Measurements from ENCODE around the gene EPS8L1.
A peak's percentile ranks its signal among the peaks of the same experiment; 100 is the strongest.
"Not testable (repeated sequence)": the region's sequence is repeated elsewhere in the genome, so short reads cannot be mapped to it uniquely, and the experiment has no call there.

The EPS8L1 gene

GRCh38 chr19:55075371-55075998 lies at the start of gene EPS8L1:
TSS of gene EPS8L1 (plus strand) at chr19:55075869. CDS start at chr19:55076445, 576 bp downstream.
- DNase-seq: no peak

DNA sequence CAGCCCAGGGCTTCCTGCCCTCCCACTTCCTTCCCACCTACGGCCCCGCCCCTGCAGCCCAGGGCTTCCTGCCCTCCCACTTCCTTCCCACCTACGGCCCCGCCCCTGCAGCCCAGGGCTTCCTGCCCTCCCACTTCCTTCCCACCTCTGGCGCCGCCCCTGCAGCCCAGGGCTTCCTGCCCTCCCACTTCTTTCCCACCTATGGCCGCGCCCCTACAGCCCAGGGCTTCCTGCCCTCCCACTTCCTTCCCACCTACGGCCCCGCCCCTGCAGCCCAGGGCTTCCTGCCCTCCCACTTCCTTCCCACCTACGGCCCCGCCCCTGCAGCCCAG lies 48.6 kb upstream of the EPS8L1 start:
- DNase-seq: not testable (repeated sequence)

DNA sequence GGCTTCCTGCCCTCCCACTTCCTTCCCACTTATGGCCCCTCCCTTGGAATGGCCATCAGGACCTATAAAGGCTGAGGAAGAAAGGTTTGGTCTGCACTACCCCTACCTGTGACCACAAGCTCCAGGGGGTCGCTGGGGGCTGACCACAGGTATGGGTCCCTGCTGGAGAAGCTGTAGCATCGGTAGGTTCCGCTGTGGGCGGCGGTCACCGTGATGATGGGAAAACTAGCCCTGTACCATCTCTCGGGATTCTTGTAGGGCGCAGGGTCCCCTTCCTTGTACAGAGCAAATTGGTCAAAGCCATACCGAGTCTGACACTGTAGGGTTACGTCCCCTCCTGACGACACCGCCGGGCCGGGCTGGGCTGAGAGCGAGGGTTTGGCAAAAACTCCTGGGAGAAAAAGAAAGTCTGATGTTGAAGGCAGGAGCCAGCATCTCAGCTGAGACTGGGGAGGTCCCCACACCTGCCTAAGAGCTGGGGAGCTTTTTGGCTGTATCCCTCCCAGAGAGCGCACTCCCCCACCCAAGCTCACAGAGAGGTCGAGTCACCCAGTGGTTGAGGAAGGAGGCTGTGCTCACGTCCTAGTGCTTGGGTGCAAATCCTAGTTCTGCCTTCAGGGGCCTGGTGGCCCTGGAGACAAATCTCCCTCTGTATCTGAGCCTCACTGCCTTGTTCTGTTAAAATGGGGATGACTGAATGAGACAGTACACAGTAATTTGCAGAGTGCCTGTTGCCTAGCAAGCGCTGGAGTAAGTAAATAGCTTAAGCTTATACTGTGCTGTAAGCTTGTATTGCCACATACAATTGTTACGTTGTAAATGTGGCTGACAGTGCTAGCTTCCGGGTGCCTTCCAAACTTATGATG lies 48.0 kb upstream of the EPS8L1 start:
- DNase-seq: no peak

GRCh38 chr19:55028757-55029156 lies 46.9 kb upstream of the EPS8L1 start:
- DNase-seq: no peak

DNA sequence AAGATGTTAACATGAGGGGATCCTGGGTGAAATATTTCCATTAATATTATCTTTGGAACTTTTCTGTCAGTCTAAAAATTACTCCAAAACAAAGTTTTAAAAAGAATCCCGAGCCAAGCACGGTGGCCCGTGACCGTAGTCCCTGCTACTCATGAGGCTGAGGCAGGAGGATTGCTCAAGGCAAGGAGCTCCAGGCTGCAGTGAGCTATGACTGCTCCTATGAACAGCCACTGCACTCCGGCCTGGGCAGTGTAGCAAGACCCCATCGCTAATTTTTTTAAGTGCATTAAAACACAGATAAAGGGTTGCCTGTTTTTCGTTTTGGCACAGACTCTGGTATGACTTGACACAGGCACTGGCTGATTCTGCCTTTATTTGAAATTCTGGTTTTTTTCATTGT lies 44.5 kb upstream of the EPS8L1 start:
- DNase-seq: no peak

DNA sequence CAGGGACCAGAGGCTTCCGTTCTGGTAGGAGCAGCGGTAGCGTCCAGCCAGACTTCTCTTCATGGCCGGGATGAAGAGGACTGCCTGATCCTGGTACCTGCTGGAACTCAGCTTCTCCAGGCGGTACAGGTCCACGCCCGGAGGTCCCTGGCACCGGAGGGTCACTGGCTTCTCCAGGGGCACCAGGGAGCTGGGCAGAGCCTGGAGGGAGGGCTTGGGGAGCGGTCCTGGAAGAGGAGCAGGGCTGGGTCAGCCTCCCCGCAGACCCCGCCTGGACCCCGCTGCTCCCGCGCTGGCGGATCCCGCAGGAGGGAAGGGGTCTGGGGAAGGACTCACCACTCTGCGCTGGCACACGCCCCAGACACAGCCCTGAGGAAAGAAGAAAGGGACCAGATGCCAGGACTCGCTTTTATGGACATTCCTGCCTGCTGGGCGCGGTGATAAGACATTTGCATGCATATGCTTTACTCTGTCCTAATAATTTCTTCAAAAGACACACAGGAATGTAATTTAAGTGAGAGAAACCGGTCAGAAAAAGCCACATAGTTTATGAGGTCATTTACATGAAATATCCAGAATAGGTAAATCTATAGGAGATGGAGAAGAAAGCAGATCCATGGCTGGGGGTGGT lies 43.4 kb upstream of the EPS8L1 start:
- DNase-seq: no peak

GRCh38 chr19:55032976-55033643 lies 42.6 kb upstream of the EPS8L1 start:
- not testable (repeated sequence) for DNase-seq

DNA sequence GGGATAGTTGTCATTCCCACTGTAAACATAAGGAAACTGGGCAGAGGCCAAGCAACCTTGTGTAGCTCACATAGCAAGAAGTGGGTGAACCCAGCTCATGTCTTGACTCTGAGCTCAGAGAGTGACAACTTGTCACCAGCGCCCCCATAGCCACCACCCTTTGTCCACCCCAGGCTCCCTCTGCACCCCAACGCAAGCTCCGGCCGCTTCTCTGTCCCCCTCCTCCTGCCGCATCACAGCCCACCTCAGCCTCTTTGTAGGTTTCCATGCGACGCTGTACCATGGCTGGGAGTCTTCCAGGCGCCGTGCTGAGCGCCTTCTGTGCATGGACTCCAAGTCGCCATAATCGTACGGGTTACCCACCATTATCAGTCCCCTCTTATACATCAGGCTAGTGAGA lies 40.9 kb upstream of the EPS8L1 start:
- DNase-seq: no peak

DNA sequence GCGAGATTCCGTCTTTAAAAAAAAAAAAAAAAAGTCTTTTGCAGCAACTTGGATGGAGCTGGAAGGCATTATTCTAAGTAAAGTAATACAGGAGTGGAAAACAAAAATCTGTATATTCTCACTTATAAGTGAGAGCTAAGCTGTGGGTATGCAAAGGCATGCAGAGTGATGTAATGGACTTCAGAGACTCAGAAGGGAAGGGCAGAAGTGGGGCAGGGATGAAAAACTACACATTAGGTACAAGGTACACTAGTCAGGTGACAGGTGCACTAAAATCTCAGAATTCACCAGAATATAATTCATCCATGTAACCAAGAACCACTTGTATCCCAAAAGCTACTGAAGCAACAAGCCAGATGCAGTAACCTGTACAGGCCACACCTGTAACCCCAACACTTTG lies 39.6 kb upstream of the EPS8L1 start:
- no peak for DNase-seq

DNA sequence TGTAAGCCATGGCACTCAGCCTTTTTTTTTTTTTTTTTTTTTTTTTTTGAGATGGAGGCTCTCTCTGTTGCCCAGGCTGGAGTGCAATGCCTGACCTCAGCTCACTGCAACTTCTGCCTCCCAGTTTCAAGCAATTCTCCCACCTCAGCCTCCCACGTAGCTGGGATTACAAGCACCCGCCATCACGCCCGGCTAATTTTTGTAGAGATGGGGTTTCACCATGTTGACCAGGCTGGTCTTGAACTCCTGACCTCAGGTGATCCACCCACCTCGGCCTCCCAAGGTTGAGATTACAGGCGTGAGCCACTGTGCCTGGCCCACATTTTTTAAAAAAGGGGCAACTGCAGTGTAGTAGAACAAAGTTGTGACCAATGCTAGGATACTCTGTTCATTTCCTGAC lies 38.1 kb upstream of the EPS8L1 start:
- not testable (repeated sequence) for DNase-seq

GRCh38 chr19:55040654-55041053 lies 35.0 kb upstream of the EPS8L1 start:
- DNase-seq: not testable (repeated sequence)

DNA sequence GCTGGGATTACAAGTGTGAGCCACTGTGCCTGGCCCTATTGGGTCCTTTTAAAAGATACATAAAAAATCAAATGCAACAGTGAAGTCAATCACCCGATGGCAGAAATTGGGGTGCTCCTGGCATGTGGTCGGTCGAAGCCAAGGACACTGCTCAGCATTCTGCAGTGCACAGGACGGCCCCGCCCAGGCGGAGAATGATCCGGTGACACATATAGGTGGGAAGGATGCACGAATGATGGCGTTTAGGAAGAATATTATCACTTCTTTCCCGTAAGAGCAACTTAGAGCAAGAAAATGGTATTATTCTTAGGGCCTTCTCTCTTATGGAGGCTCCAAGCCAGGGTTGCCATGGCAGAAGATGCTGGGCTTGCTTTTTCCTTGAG lies 34.4 kb upstream of the EPS8L1 start:
- no peak for DNase-seq

DNA sequence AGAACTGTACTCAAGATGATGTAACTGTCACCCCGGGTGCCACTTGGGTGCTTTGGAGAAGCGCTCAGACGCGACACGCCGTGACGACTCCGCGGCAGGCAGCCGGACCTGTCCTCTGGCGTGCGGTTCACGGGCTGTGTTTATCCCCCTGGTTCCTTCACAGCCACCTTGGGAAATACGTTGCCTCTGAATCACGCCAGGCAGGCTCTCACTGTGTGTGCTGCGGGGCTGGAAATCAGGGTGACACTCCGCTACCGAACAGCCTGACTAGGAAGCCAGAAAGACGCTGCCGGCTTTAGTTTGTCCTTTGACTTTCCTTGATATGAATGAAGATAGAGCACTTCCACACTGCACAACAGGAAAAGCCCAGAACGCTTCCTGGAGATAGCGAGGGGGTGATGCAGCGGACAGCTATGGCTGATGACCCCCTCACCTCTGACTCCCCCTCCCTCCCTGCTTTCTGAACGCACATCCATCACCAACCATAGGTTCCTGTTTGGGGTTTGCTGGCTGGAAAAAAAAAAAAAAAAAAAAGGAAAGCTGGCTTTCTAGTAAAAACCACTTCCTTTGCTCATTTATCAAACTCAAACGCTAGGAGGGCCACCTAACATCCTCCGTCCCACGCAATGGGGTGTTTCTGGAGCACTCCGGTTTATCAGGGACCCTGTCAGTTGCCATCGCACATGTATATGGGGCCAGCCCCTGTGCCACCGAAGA lies 33.9 kb upstream of the EPS8L1 start:
- peak; percentile 43 for DNase-seq

- DNase-seq: no peak
Measured at GRCh38 chr19:55042344-55042678, 33.4 kb upstream of the EPS8L1 start.

DNA sequence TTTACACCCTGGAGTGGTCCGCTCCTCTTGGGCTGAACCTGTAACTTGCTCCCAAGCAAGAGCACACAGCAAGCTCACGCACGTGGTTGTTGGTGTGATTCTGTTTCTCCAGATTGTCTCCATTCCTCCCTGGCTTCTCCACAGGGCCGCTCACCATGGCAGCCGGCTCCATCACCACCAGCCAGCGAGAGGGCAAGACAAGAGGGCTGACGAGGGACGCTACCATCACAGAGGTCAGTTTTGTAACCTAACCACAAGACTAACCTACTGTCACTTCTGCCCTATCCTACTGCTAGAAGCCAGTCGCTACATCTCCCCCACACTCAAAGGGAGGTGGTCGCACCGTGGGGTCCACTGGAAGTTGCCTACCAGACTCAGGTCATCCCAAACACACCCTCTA lies 33.0 kb upstream of the EPS8L1 start:
- no peak for DNase-seq

GRCh38 chr19:55044286-55044685 lies 31.4 kb upstream of the EPS8L1 start:
- DNase-seq: no peak

DNA sequence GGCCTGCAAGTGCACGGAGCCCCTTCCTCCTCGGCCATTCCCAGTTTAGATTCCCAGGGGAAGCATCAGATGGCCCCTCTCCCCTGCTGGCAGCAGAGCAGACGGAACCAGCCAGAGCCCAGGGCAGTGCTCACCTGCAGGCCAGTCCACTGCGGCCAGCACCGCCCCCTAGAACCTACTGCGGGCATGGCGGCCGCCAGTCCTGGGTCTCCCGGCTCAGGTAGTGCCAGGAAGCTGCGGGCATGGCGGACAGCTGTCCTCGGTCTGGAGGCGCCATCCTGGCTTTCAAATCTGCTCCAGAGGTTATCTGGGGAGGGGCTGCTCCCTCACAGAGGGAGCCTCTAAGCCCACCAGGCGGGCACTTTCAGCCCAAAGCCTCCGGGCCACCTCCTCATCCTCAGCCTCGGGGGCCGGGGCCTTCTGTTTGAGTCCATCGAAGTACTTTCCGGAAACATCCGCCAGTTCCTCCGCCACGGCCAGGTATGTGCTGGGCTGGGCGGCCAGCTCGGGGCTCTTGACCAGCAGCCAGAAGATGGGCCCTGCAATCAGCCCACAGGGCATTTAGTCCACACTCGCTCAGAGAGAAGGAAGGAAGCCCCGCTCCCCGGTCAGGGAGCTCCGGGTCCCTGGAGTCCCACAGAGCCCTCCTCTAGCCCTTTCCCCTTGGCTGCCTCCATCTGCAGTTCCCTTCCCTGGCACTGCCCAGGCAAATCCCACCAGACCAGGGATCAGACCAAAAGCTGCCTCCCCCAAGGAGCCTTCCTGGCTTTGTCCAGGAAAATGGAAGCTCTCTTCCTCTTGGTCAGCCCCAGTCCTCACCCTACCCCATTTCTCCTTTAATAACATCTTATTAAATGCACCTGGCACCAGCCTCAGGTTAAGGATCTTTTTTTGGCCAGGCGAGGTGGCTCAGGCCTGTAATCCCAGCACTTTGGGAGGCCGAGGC lies 30.6 kb upstream of the EPS8L1 start:
- no peak for DNase-seq

DNA sequence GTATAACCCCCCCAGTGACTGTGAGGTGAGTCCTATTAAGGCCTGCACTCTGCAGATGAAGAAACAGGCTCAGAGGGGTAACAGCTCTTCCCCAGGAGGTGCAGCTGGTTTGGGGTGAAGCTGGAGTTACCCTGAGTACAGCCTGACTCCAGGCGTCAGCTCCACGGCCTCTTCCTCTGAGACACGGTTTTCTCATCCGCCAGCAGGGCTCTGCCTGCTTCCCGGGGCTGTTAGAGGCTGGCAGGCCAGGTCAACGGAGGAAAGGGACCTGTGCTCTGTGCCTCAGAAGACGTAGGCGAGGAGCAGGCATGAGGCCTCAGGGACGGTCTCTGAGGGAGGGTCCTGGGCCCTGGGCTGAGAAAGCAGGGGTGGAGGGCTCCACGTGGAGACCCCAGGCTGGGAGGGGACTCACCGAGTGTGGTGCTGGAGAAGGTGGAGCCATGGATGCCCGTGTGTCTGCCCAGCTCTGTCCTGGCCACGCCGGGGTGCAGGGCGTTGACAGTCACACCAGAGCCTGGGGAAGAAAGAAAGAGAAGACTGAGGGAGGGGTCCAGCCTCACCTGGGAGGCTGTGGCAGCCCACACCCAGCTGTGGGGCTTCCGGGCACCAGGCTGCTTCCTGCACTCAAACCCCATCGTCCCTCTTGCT lies 28.6 kb upstream of the EPS8L1 start:
- DNase-seq: no peak

- no peak for DNase-seq
Measured at GRCh38 chr19:55047951-55048350, 27.7 kb upstream of the EPS8L1 start.

GRCh38 chr19:55048446-55048845 lies 27.2 kb upstream of the EPS8L1 start:
- DNase-seq: no peak

Measured in activated CD4-positive, alpha-beta T cell treated with anti-CD3 and anti-CD28 coated beads for 48 hours (primary cell).